Left colon (tissue), 2 donors: ENCODE measurements around the gene SERPINI2. TPM values are rescaled to one million over a fixed set of nuclear protein-coding genes. Genes with fewer than 3 reads are reported as not detected.
"Not testable (repeated sequence)": the region's sequence is repeated elsewhere in the genome, so short reads cannot be mapped to it uniquely, and the experiment has no call there.

Source experiments
- ATAC-seq: fragments of 200-7000 bp; cut with Tn5 transposase; one replicate; pipeline ENCODE4 v1.9.1; 2020; ENCODE audit warnings: mild to moderate bottlenecking, moderate library complexity
- DNase-seq, 2 donors: peaks; one replicate each; pipeline ENCODE4 v3.0.0-alpha.2; 2020
- intact Hi-C, 2 donors: fragments of 100-400 bp; cut with DNase I in 1 of 2; cut with micrococcal nuclease in 1 of 2; formaldehyde crosslinking; loops; one replicate each; pipeline versions ENCODE4 v1.11.2 to v1.14.0; 2022; cut with DNase I, micrococcal nuclease
- total RNA-seq, 2 donors: library from RNA; stranded (reverse); fragmentation: NEBNext Ultra II Directional; extraction: Animal tissue kit (Norgen Biotek cat#: 25700); gene quantifications; one replicate each; pipeline ENCODE4 v1.2.1, GENCODE V29; 2021
- donor health status: DM: no; HTN: no; CAD: no.
- donor health status: DM: yes; HTN: yes; CAD: no.

Gene SERPINI2
- total RNA-seq, 2 donors from 2014 or later = not detected

DNA sequence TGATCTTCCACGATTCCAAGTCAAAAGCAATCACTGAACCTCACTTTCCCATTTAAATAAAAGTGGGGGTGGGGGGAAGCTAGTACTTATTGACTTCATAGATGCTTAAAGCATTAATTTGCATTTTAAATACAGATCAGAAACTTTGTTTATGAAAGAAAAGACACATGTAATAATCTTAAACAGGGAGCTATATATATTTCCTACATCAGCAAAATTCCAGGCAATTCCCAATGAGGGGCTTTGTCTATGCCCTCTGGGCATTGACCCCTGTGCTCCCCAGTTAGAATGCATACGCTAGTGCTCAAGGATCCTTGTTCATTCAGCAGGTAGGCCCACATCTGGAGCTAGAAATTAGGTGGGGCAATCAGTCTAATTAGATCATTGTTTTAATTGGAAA, 20.0 kb downstream of the SERPINI2 start:
- ATAC-seq (no peak), DNase-seq (no peak)
- intact Hi-C loops = no loop called here

DNA sequence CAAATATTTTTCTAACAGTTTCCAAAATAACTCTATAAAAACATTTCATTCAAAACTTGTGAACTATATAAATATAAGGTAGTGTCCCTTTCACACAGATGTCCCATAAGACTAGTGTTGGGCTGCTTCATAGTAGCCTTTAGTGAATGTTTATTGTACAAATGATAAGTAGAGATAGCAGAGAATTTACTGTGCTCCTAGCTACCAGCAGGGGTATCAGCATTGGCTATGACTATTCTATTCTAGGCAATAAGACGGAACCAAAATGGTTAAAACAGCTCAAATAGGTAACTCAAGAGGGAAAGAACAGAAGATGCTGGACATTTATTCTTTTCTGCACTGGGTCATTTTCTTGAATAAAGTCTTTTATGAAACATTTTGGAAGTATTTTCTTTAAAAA, 22.6 kb downstream of the SERPINI2 start:
- intact Hi-C loops = no loop called here
- DNase-seq (no peak), ATAC-seq (no peak)

DNA sequence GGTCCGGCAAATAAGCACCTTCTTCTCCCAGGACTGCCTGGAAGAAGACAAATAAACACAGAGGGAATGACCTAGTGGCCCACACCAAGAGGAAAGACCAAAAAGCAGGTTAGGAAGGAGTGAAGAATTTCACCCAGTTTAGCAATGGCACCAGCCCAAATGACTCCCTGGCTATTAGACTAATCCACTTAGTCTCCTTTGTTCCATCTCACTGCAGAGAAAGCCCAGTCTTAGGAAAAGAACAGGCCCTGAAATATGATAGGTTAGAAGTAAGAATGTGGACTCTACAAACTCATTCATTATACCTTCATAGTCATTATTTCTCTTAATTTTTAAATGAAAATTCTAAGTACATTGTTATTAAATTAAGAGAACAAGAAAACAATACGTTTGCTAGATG, 23.2 kb downstream of the SERPINI2 start:
- intact Hi-C loops = no loop called here
- no peak for ATAC-seq
- no peak for DNase-seq

DNA sequence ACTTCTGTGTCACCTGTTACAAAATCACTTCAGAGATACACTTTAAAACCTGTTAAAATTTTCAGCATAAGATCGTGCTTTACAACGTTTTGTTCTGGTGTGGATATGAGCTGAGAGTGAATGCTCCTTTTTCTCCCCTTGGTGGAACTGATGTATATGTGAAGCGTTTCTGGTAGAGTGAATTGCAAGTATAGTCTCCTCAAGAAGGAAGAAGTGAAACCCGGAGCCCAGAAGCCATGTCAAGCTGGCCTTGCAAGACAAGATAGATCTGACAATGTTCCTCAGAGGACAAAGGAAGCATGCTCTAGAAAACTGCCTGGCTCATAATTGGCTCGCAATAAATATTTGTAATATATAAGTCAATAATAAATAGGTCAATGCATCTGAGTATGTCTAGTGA, 23.6 kb downstream of the SERPINI2 start:
- intact Hi-C loops = no loop called here
- DNase-seq (peak in 1 of 2 donors; percentile 3), ATAC-seq (no peak)

DNA sequence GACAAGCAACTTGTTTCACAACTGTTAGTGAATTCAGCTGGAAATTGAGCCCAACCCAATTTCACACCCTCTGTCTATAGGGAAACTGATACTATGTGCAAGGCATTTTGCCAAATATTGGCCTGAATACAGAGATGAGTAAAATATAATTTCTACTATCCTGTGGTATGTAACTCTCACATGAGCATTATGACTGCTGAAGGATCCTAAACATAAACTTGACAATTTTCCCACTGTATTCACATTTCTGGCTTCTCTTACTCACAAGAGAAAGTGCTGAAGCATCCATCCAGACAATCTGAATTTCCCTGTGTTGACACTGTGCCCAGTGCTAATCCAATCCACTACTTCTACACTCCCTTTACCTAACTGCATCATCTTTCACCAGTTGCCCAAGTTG, 28.4 kb downstream of the SERPINI2 start:
- intact Hi-C loops = no loop called here
- no peak for ATAC-seq

DNA sequence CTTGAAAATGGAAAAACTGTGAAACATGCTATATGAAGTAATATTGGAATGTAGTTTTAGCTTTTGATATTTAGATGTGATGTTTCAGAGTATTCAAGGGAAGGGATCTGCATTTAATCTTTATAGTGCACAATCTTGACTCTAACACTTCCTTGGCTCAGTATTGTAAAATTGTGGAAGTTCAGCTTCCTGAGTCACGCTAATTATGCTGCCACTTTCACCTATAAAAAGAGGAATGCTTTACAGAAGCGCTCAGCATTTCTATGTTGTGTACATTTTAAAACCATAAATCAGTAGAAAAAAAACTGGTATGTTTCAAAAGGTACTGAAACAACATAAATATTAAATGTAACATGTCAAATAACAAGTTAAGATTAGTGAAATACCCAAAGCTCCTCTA, 32.6 kb downstream of the SERPINI2 start:
- intact Hi-C loops = no loop called here
- ATAC-seq (no peak), DNase-seq (no peak)

More for the DNA sequence above, 28.4 kb downstream of the SERPINI2 start:
- DNase-seq = no peak

DNA sequence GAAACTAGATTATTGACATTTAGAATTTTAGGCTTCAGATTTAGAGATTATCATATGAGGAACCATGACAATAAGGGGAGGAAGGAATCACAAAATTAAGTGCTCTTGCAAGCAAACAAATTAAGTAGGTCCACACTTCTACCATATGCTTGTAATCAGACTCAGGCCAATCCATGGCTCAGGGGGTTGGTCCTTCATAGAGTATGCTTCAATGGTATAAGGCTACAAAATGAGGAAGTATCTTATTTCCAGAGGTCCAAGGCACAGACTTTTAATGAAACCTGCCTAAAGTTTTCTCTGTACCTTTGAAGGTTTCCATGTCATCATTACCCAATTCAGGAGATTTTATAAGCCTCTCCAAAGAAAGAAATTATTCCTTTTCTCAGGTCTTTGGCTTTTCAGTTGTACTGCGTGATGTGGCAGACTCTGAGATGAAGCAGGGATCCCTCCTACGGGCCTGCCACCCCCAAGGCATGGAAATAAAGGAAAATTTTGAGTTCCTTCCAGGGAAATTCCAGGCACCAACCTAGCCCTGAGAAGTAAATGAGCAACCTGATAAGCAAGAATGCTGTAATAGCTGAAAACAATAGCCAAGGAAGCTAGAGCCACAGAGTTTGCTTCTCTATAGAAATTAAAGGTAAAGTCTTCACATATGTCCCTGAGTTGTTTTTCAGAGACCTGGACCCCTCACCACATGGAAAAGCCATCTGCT, 36.3 kb downstream of the SERPINI2 start:
- no peak for DNase-seq
- no peak for ATAC-seq
- intact Hi-C loops = no loop called here

DNA sequence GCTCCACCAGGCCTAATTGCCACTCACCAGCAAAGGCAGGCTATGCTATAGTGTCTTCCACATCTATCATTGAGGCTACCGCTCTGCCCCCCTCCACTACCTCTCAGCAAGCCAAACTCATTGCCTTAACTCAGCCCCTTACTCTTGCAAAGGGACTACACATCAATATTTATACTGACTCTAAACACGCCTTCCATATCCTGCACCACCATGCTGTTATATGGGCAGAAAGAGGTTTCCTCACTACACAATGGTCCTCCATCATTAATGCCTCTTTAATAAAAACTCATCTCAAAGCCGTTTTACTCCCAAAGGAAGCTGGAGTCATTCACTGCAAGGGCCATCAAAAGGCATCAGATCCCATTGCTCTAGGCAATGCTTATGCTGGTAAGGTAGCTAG, 46.9 kb downstream of the SERPINI2 start:
- ATAC-seq, intact Hi-C loops, DNase-seq: not testable (repeated sequence)

DNA sequence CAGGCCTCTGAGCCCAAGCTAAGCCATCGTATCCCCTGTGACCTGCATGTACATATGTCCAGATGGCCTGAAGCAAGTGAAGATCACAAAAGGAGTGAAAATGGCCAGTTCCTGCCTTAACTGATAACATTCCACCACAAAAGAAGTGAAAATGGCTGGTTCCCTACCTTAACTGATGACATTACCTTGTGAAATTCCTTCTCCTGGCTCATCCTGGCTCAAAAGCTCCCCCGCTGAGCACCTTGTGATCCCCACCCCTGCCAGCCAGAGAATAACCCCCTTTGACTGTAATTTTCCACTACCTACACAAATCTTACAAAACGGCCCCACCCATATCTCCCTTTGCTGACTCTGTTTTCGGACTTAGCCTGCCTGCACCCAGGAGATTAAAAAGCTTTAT, 51.4 kb downstream of the SERPINI2 start:
- ATAC-seq, DNase-seq, intact Hi-C loops: not testable (repeated sequence)

DNA sequence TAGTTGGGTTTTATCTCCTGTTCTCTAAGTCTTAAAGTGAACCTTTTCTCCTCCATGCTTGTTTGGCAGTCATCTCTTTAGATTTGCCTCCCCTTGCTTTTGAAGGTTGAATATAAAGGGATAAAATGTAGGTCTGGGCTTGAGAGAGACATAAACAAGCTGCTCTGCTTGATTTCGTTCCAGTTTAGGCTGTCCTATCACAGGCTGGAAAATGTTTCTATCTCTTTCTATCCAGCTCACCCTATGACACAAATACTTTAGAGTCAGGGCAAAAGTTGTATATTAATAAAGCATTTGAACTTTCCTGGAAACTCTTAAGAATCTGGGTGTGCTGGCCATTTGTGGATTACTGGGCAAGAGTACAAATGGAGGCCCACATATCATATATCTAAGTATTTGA, 64.2 kb downstream of the SERPINI2 start:
- ATAC-seq (no peak), DNase-seq (no peak)
- intact Hi-C loops = no loop called here

DNA sequence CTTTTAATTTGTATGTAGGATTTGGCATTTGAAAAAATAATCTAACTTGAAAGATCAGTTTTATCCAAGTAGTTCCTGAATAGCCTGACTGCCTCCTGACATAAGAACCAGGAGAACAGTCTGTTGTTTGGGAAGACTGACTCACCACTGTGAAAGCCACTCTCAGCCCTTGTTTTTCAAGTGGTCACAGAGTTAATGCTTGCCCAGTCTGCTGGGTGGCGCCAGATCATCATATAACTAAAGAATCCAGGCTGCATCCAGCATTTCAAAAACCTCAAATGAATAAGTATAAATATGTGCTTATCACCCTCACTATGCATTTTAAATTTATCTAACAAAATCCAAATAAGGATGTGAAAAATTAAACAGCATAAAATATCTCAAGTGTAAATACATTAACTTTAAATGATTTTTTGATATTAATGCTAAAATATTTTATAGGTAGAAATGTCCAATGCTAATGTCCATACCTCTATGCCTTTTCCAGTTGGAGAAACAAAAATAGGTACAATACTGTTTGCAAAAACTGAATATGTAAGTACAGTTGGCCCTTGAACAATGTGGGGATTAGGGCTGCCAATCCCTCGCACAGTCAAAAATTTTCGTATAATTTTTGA, 66.9 kb downstream of the SERPINI2 start:
- ATAC-seq = no peak
- peak in 1 of 2 donors; percentile 3 for DNase-seq
- intact Hi-C loops = no loop called here

DNA sequence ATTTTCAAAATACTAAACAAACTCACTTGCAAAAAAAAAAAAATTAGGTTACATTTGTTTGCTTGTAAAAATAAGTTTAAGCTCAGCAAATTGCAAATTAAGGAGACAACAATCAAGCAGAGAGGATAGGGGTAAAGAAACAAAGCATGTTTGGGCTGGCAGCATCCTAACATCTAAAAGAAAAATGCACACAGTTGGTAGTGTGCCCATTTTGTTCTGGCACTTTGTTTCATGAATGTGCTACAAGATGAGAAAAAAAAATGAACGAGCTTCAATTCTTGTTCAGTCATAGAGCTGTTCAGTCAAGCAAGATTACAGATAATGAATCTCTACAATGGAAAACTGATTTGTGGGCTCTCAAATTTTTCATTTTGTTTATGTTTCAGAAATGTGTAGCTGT, 76.0 kb downstream of the SERPINI2 start:
- ATAC-seq (no peak), DNase-seq (no peak)
- intact Hi-C loops = no loop called here

DNA sequence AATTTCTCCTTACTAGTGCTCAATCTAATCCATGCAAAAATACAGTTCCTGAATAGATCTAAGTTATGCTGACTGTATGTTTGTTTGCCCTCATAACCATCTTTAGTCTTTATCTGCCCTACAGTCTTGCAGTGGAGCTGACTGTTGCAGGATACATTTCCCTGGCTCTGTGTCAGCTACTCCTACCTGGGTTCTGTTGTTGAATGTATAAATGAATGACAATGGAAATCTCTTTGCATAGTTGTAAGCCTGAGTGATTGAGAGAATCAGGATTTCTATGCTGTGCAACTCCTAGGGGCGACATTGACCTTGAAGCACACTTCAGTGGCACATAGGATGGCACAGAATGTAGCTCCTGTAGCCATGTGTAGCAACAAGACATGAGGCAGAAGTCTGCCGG, 77.8 kb downstream of the SERPINI2 start:
- intact Hi-C loops = no loop called here
- no peak for DNase-seq
- ATAC-seq = no peak

DNA sequence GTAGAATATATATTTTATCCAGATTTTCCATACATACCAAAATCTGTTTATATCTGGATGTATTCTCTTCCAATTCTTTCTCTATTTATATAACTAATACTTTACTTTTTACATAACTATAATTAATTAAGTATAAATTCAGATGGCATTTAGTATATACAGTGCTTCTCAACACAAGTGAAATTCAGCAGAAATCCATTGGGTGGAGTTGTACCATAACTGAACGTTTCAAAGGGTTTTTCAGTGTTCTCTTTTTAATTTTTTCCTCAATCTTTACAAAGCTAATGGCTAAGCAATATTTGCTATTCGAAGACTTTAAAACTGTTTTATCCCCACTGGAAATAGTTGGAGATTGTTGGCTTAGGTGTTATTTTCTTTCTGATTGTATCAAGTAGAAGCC, 79.8 kb downstream of the SERPINI2 start:
- intact Hi-C loops = no loop called here
- ATAC-seq (no peak), DNase-seq (no peak)

Other genes starting within 250 kb of the SERPINI2 start
- not detected for gene ZBBX, start 93.7 kb downstream of the SERPINI2 start, total RNA-seq
- 1 to 10 TPM in 1 of 2 donors, not detected in 1; 1.0 TPM for gene WDR49, start 179.9 kb upstream of the SERPINI2 start, total RNA-seq